ACC112 (cell line): Measurements from ENCODE around the gene ADPRHL1.

ENCODE experiments used
- H2AFZ ChIP-seq: fragments of 200-600 bp; sonication (generic); one replicate; pipeline ENCODE4 v1.6.0; 2017; ENCODE audit warnings: antibody characterized with exemption, low read length; ENCODE audit not compliant: unreplicated experiment
- H3K27ac ChIP-seq: fragments of 200-600 bp; sonication (generic); 2 replicates; pipeline ENCODE4 v1.5.1; 2014; ENCODE audit warnings: low read depth, mild to moderate bottlenecking, antibody characterized with exemption, low read length, moderate library complexity
- H3K27me3 ChIP-seq: fragments of 200-600 bp; sonication (generic); 2 replicates; pipeline ENCODE4 v1.6.1; 2014; ENCODE audit warnings: mild to moderate bottlenecking, antibody characterized with exemption, low read length, moderate library complexity, mixed read lengths; ENCODE audit not compliant: insufficient read depth
- H3K36me3 ChIP-seq: fragments of 200-600 bp; sonication (generic); 2 replicates; pipeline ENCODE4 v1.6.1; 2016; ENCODE audit warnings: mild to moderate bottlenecking, antibody characterized with exemption, low read length, moderate library complexity, mixed read lengths; ENCODE audit not compliant: insufficient read depth
- H3K4me1 ChIP-seq: fragments of 200-600 bp; sonication (generic); one replicate; pipeline ENCODE4 v1.6.1; 2016; ENCODE audit warnings: low read length, mixed read lengths; ENCODE audit not compliant: insufficient read depth, unreplicated experiment, control insufficient read depth
- H3K4me3 ChIP-seq: fragments of 200-600 bp; sonication (generic); 2 replicates; pipeline ENCODE4 v1.5.1; 2014; ENCODE audit warnings: mild to moderate bottlenecking, low read depth, low read length
- H3K79me2 ChIP-seq: fragments of 200-600 bp; sonication (generic); one replicate; pipeline ENCODE4 v1.6.0; 2016; ENCODE audit warnings: low read length; ENCODE audit not compliant: control insufficient read depth, unreplicated experiment, insufficient read depth

ADPRHL1 gene

DNA sequence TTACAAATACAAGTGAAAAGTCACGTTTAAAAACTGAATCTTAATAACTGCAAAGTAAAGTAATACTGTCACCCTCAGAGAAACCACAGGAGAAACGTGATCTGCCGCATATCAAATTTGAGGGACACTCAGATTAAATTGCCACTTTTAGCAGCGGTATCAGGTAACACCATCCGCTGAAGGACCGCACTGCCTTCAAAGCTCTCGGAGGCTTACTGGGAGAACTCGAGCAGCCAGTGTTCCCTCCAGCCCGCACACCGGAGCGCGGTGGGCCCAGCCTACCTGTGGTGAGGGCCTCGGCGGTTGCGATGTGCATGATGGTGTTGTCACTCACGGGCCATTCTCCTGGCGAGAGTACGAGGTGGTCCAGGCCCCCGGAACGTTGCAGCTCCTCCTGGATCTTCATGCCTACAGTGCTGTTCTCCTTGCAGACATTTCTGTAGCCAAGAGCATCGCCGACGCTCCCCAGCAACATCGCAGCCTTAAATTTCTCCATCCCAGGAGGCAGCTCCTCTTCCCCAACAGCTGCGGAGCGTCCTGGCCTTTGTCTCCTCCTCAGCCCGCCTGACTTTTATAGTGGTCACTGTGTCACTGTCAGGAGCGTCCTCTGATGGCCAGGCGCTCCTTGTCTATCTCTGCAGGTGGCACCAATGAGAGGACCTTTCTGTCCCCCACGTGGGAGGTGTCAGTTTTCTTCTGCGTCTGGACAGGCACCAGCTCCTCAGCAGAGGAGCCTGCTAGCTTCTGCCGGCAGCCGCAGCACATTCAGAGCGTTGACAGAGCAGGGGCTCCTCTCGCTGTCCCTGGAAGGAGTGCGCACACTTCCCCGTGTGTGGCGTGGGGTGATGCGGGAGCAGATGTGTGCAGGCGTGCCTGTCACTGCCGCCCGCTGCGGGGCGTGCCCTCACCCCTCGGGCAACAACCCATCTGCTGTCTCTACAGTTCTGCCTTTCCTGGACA, at the start of gene ADPRHL1:
ADPRHL1 (minus strand) TSS at position 547 of the 960 bp plus-strand sequence; CDS start at position 496, 51 bp downstream.
- no peaks in the 10 kb centered on the region for H3K4me1 ChIP-seq
- H3K27me3 ChIP-seq = no peaks in the 10 kb centered on the region
- H3K4me3 ChIP-seq = no peak within 1 kb of the TSS
- no peaks in the 10 kb centered on the region for H3K79me2 ChIP-seq
- 0 out of 2 replicates have a peak, but pooled peaks cover 8% of the 10 kb centered on the region for H3K36me3 ChIP-seq
- H2AFZ ChIP-seq = no peak within 1 kb of the TSS
- H3K27ac ChIP-seq = no peak within 1 kb of the TSS

GRCh38 chr13:113502686-113503085, 49.4 kb upstream of the ADPRHL1 start:
- H3K4me3 ChIP-seq = no peak overlapping the region
- no peak overlapping the region for H2AFZ ChIP-seq
- H3K27me3 ChIP-seq = no peaks in the 10 kb centered on the region
- H3K4me1 ChIP-seq = peaks cover 7% of the 10 kb centered on the region
- H3K79me2 ChIP-seq = peaks cover 19% of the 10 kb centered on the region
- peaks cover 50% of the 10 kb centered on the region for H3K36me3 ChIP-seq
- H3K27ac ChIP-seq = no peak overlapping the region

GRCh38 chr13:113500530-113501265, 47.4 kb upstream of the ADPRHL1 start:
- no peaks in the 10 kb centered on the region for H3K27me3 ChIP-seq
- H3K27ac ChIP-seq = no peak overlapping the region
- H3K36me3 ChIP-seq = peaks cover 51% of the 10 kb centered on the region
- H2AFZ ChIP-seq = no peak overlapping the region
- peaks cover 32% of the 10 kb centered on the region for H3K79me2 ChIP-seq
- peaks cover 7% of the 10 kb centered on the region for H3K4me1 ChIP-seq
- H3K4me3 ChIP-seq = no peak overlapping the region

DNA sequence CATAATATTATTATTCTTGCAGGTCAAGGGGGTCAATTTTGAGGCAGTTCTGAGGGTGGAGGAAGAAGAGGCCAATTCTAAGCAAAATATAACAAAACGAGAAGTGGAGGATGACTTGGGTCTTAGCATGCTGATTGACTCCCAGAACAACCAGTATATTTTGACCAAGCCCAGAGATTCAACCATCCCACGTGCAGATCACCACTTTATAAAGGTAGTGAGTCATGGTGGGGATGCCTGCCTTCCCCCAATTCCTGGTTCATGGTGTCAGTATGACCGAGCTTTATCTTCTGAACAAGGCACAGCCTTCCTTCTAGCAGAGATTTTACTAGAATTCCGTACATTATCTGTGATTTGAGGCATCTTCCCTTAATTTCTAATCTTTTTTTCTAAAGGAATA, 46.6 kb upstream of the ADPRHL1 start:
- Histone ChIP-seq H3K79me2 (peaks cover 38% of the 10 kb centered on the region), H3K4me1 (peaks cover 7% of the 10 kb centered on the region), H3K27me3 (no peaks in the 10 kb centered on the region), H3K36me3 (peaks cover 55% of the 10 kb centered on the region), H3K27ac (no peak overlapping the region), H3K4me3 (no peak overlapping the region), H2AFZ (no peak overlapping the region)

DNA sequence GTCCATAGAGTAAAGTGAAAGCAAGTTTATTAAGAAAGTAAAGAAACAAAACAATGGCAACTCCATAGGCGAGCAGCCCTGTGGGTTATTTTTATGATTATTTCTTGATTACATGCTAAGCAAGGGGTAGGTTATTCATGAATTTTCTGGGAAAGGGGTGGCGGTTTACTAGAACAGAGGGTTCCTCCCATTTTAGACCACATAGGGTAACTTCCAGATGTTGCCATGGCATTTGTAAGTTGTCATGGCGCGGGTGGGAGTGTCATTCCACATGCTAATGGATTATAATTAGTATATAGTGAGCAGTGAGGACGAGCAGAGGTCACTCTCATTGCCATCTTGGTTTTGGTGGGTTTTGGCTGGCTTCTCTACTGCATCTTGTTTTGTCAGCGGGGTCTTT, 45.6 kb upstream of the ADPRHL1 start:
- Histone ChIP-seq H3K27me3 (no peaks in the 10 kb centered on the region), H3K79me2 (peaks cover 48% of the 10 kb centered on the region), H3K27ac (no peak overlapping the region), H2AFZ (no peak overlapping the region), H3K4me1 (peaks cover 16% of the 10 kb centered on the region), H3K4me3 (no peak overlapping the region), H3K36me3 (peaks cover 58% of the 10 kb centered on the region)

GRCh38 chr13:113497217-113497616, 43.9 kb upstream of the ADPRHL1 start:
- Histone ChIP-seq H3K36me3 (peaks cover 51% of the 10 kb centered on the region), H2AFZ (no peak overlapping the region), H3K79me2 (peaks cover 56% of the 10 kb centered on the region), H3K27me3 (no peaks in the 10 kb centered on the region), H3K4me1 (peaks cover 30% of the 10 kb centered on the region), H3K27ac (no peak overlapping the region), H3K4me3 (no peak overlapping the region)

GRCh38 chr13:113495494-113496210, 42.4 kb upstream of the ADPRHL1 start:
- H2AFZ ChIP-seq = no peak overlapping the region
- peaks cover 69% of the 10 kb centered on the region for H3K79me2 ChIP-seq
- H3K27ac ChIP-seq = no peak overlapping the region
- no peak overlapping the region for H3K4me3 ChIP-seq
- peaks cover 32% of the 10 kb centered on the region for H3K4me1 ChIP-seq
- no peaks in the 10 kb centered on the region for H3K27me3 ChIP-seq
- peaks cover 40% of the 10 kb centered on the region for H3K36me3 ChIP-seq

- peaks cover 33% of the 10 kb centered on the region for H3K4me1 ChIP-seq
- H3K79me2 ChIP-seq = peaks cover 84% of the 10 kb centered on the region
- peaks cover 25% of the 10 kb centered on the region for H3K36me3 ChIP-seq
- no peaks in the 10 kb centered on the region for H3K27me3 ChIP-seq
- no peak overlapping the region for H2AFZ ChIP-seq
- peak overlapping the region; percentile 80 for H3K27ac ChIP-seq
- H3K4me3 ChIP-seq = peak overlapping the region; percentile 89
These were observed 40.1 kb upstream of the ADPRHL1 start for GRCh38 chr13:113493315-113493951.

GRCh38 chr13:113491982-113492381, 38.7 kb upstream of the ADPRHL1 start:
- Histone ChIP-seq H3K27ac (peak overlapping the region; percentile 80), H3K4me1 (peaks cover 33% of the 10 kb centered on the region), H3K36me3 (peaks cover 19% of the 10 kb centered on the region), H3K79me2 (peaks cover 84% of the 10 kb centered on the region), H3K27me3 (no peaks in the 10 kb centered on the region), H2AFZ (no peak overlapping the region), H3K4me3 (peak overlapping the region; percentile 89)

DNA sequence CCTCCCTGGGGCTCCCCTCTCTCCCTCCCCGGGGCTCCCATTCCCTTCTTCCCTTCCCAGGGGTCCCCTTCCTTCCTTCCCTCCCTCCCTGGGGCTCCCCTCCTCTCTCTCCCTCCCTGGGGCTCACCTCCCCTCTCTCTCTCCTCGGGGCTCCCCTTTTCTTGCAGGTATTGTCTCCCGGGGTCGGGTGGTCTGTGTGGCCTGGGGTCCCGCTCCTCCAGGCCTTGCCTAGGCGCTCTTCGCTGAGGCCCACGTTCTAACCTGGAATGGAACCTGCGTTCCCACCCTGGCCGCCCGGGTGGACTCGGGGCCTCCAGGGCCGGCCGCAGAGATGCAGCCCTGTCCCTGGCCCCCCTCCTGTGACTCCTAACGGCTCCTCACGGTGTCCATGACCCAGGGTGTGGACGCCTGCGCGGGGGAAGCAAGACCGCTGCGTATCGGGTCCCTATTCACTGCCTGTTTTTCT, 38.2 kb upstream of the ADPRHL1 start:
- Histone ChIP-seq H3K4me3 (peak overlapping the region; percentile 89), H3K4me1 (peaks cover 33% of the 10 kb centered on the region), H3K27me3 (no peaks in the 10 kb centered on the region), H3K79me2 (peaks cover 84% of the 10 kb centered on the region), H2AFZ (no peak overlapping the region), H3K36me3 (peaks cover 15% of the 10 kb centered on the region), H3K27ac (peak overlapping the region; percentile 62)
